ENCODE data around the gene SET. TPM values are rescaled to one million over a fixed set of nuclear protein-coding genes. Genes with fewer than 3 reads are reported as not detected.

The SET gene
- total RNA-seq, 1 donor from 2014 or later, result 336 TPM

DNA sequence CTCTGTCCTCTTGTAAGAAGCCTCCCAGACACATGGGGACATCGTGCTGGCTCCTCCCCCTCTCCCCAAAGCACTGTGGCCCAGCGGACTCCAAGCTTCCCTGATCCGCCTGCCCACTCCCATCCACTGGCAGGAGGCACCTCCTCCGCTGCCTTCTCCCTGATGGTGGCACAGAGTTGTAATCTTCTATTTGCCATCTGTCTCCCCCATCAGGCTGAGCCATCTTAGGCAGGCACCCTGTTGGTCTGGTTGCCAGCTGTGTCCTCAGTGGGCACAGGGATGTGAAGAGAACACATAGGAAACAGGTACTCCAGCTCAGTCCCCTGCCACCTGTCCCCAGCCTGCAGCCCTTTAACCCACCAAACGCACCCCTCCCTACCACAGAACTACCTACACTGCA lies 40.3 kb downstream of the SET start:
- Histone ChIP-seq H3K4me3 (ENCODE audit: low read length in 3 of 3) (no peak overlapping the region), H3K27me3 (ENCODE audit: control insufficient read depth in 3 of 3, insufficient read depth in 3 of 3, low read length in 3 of 3) (no peaks in the 10 kb centered on the region), H3K9me3 (ENCODE audit: control insufficient read depth in 3 of 3, low read length in 3 of 3) (no peaks in the 10 kb centered on the region), H3K9ac (ENCODE audit: low read depth in 1 of 3, low read length in 3 of 3) (no peak overlapping the region), H3K4me1 (ENCODE audit: control insufficient read depth in 3 of 3, insufficient read depth in 3 of 3, low read length in 3 of 3) (peaks cover 8 to 9% (median 9%) of the 10 kb centered on the region in 3 donors), H3K27ac (ENCODE audit: low read depth, low read length) (no peak overlapping the region), H3K36me3 (ENCODE audit: control insufficient read depth in 3 of 3, insufficient read depth in 3 of 3, low read length in 3 of 3) (peaks cover 15 to 22% (median 17%) of the 10 kb centered on the region in 3 donors)

GRCh38 chr9:128729766-128730517 lies 40.9 kb downstream of the SET start:
- no peaks in the 10 kb centered on the region for H3K27me3 ChIP-seq (ENCODE audit: control insufficient read depth in 3 of 3, insufficient read depth in 3 of 3, low read length in 3 of 3)
- no peaks in the 10 kb centered on the region for H3K9me3 ChIP-seq (ENCODE audit: control insufficient read depth in 3 of 3, low read length in 3 of 3)
- H3K4me3 ChIP-seq (ENCODE audit: low read length in 3 of 3), result no peak overlapping the region
- peaks cover 21 to 27% (median 22%) of the 10 kb centered on the region in 3 donors for H3K36me3 ChIP-seq (ENCODE audit: control insufficient read depth in 3 of 3, insufficient read depth in 3 of 3, low read length in 3 of 3)
- H3K4me1 ChIP-seq (ENCODE audit: control insufficient read depth in 3 of 3, insufficient read depth in 3 of 3, low read length in 3 of 3), result peaks cover 2% of the 10 kb centered on the region in 3 donors
- H3K9ac ChIP-seq (ENCODE audit: low read depth in 1 of 3, low read length in 3 of 3), result no peak overlapping the region
- no peak overlapping the region for H3K27ac ChIP-seq (ENCODE audit: low read depth, low read length)

DNA sequence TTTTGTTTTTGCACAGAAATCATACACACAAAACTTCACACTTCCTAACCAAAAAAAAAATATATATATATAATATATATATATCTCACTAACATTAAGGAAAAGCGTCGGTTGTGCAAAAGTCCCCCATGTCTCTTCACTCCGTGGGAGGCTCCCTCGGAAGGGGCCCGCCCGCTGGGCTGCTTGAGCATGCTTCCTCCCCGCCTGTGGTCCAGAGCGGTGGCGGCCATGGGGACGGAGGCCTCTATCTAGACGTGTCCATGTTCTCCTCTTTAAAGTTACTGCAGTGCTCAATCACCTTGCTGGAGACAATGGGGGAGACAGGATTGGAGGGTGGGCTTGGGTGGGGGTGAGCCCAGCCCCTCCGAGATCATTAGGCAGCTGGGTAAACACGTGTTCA lies 42.1 kb downstream of the SET start:
- Histone ChIP-seq H3K4me1 (ENCODE audit: control insufficient read depth in 3 of 3, insufficient read depth in 3 of 3, low read length in 3 of 3) (no peaks in the 10 kb centered on the region), H3K9me3 (ENCODE audit: control insufficient read depth in 3 of 3, low read length in 3 of 3) (no peaks in the 10 kb centered on the region), H3K27me3 (ENCODE audit: control insufficient read depth in 3 of 3, insufficient read depth in 3 of 3, low read length in 3 of 3) (no peaks in the 10 kb centered on the region), H3K36me3 (ENCODE audit: control insufficient read depth in 3 of 3, insufficient read depth in 3 of 3, low read length in 3 of 3) (peaks cover 26 to 32% (median 28%) of the 10 kb centered on the region in 3 donors), H3K27ac (ENCODE audit: low read depth, low read length) (no peak overlapping the region), H3K4me3 (ENCODE audit: low read length in 3 of 3) (no peak overlapping the region), H3K9ac (ENCODE audit: low read depth in 1 of 3, low read length in 3 of 3) (no peak overlapping the region)

DNA sequence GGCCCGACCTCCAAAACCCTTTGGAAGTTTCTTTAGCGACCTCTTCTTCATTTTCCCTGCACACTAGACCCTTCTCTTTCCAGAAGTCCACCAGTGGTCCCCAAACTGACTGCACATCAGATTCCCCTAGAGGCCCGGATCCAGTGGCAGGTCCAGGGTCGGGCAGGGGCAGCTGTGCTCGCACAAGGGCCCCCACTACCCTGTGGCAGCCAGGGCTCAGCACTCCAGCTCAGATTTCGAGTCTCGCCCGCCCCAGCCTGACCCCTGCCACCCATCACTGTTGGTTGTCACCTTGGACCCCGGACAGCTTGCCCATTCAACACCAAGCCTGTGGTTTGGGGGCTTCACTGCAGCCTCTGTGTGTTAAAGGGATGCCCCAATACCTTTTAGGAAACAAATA lies 42.7 kb downstream of the SET start:
- Histone ChIP-seq H3K27ac (ENCODE audit: low read depth, low read length) (no peak overlapping the region), H3K9ac (ENCODE audit: low read depth in 1 of 3, low read length in 3 of 3) (no peak overlapping the region), H3K36me3 (ENCODE audit: control insufficient read depth in 3 of 3, insufficient read depth in 3 of 3, low read length in 3 of 3) (peaks cover 26 to 32% (median 28%) of the 10 kb centered on the region in 3 donors), H3K4me3 (ENCODE audit: low read length in 3 of 3) (no peak overlapping the region), H3K4me1 (ENCODE audit: control insufficient read depth in 3 of 3, insufficient read depth in 3 of 3, low read length in 3 of 3) (no peaks in the 10 kb centered on the region), H3K9me3 (ENCODE audit: control insufficient read depth in 3 of 3, low read length in 3 of 3) (no peaks in the 10 kb centered on the region), H3K27me3 (ENCODE audit: control insufficient read depth in 3 of 3, insufficient read depth in 3 of 3, low read length in 3 of 3) (no peaks in the 10 kb centered on the region)

- H3K9ac ChIP-seq (ENCODE audit: low read depth in 1 of 3, low read length in 3 of 3), result no peak overlapping the region
- H3K9me3 ChIP-seq (ENCODE audit: control insufficient read depth in 3 of 3, low read length in 3 of 3), result no peaks in the 10 kb centered on the region
- no peak overlapping the region for H3K27ac ChIP-seq (ENCODE audit: low read depth, low read length)
- no peaks in the 10 kb centered on the region for H3K27me3 ChIP-seq (ENCODE audit: control insufficient read depth in 3 of 3, insufficient read depth in 3 of 3, low read length in 3 of 3)
- no peak overlapping the region for H3K4me3 ChIP-seq (ENCODE audit: low read length in 3 of 3)
- H3K36me3 ChIP-seq (ENCODE audit: control insufficient read depth in 3 of 3, insufficient read depth in 3 of 3, low read length in 3 of 3), result peaks cover 30 to 36% (median 33%) of the 10 kb centered on the region in 3 donors
- H3K4me1 ChIP-seq (ENCODE audit: control insufficient read depth in 3 of 3, insufficient read depth in 3 of 3, low read length in 3 of 3), result no peaks in the 10 kb centered on the region
Observed at GRCh38 chr9:128732576-128732975, 43.6 kb downstream of the SET start.

GRCh38 chr9:128733256-128733655 lies 44.2 kb downstream of the SET start:
- H3K27ac ChIP-seq (ENCODE audit: low read depth, low read length), result no peak overlapping the region
- H3K9me3 ChIP-seq (ENCODE audit: control insufficient read depth in 3 of 3, low read length in 3 of 3), result no peaks in the 10 kb centered on the region
- H3K27me3 ChIP-seq (ENCODE audit: control insufficient read depth in 3 of 3, insufficient read depth in 3 of 3, low read length in 3 of 3), result no peaks in the 10 kb centered on the region
- peak overlapping the region in 1 of 3 donors; percentile 40 for H3K9ac ChIP-seq (ENCODE audit: low read depth in 1 of 3, low read length in 3 of 3)
- H3K36me3 ChIP-seq (ENCODE audit: control insufficient read depth in 3 of 3, insufficient read depth in 3 of 3, low read length in 3 of 3), result peaks cover 30 to 36% (median 33%) of the 10 kb centered on the region in 3 donors
- H3K4me1 ChIP-seq (ENCODE audit: control insufficient read depth in 3 of 3, insufficient read depth in 3 of 3, low read length in 3 of 3), result no peaks in the 10 kb centered on the region
- H3K4me3 ChIP-seq (ENCODE audit: low read length in 3 of 3), result peak overlapping the region in 1 of 3 donors; percentile 13

DNA sequence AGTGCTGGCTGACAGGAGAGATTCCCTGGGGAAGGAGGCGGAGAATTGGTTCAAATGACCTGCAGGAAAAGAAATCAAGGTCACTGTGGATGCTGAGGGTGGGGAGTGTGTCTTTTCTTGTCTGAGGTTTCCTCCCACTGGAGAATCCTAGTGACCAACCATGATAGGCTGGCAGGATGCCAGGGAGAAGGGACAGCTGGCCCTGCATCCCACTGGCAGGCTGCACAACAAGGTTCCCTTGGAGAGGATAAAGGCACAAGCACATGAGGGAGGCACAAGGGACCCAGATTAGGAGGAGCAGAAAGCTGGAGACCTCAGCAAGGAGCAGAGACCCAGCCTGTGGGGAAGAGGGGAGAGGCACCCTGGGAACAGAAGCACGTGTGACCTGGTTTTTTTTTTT lies 46.4 kb downstream of the SET start:
- H3K36me3 ChIP-seq (ENCODE audit: control insufficient read depth in 3 of 3, insufficient read depth in 3 of 3, low read length in 3 of 3), result peaks cover 42 to 43% (median 43%) of the 10 kb centered on the region in 3 donors
- H3K9me3 ChIP-seq (ENCODE audit: control insufficient read depth in 3 of 3, low read length in 3 of 3), result no peaks in the 10 kb centered on the region
- no peak overlapping the region for H3K9ac ChIP-seq (ENCODE audit: low read depth in 1 of 3, low read length in 3 of 3)
- H3K27ac ChIP-seq (ENCODE audit: low read depth, low read length), result no peak overlapping the region
- no peaks in the 10 kb centered on the region for H3K27me3 ChIP-seq (ENCODE audit: control insufficient read depth in 3 of 3, insufficient read depth in 3 of 3, low read length in 3 of 3)
- H3K4me3 ChIP-seq (ENCODE audit: low read length in 3 of 3), result no peak overlapping the region
- H3K4me1 ChIP-seq (ENCODE audit: control insufficient read depth in 3 of 3, insufficient read depth in 3 of 3, low read length in 3 of 3), result no peaks in the 10 kb centered on the region

- no peak overlapping the region for H3K27ac ChIP-seq (ENCODE audit: low read depth, low read length)
- H3K9me3 ChIP-seq (ENCODE audit: control insufficient read depth in 3 of 3, low read length in 3 of 3), result no peaks in the 10 kb centered on the region
- no peak overlapping the region for H3K9ac ChIP-seq (ENCODE audit: low read depth in 1 of 3, low read length in 3 of 3)
- no peaks in the 10 kb centered on the region for H3K27me3 ChIP-seq (ENCODE audit: control insufficient read depth in 3 of 3, insufficient read depth in 3 of 3, low read length in 3 of 3)
- H3K4me3 ChIP-seq (ENCODE audit: low read length in 3 of 3), result no peak overlapping the region
- no peaks in the 10 kb centered on the region for H3K4me1 ChIP-seq (ENCODE audit: control insufficient read depth in 3 of 3, insufficient read depth in 3 of 3, low read length in 3 of 3)
- H3K36me3 ChIP-seq (ENCODE audit: control insufficient read depth in 3 of 3, insufficient read depth in 3 of 3, low read length in 3 of 3), result peaks cover 28 to 34% (median 33%) of the 10 kb centered on the region in 3 donors
Observed at GRCh38 chr9:128742401-128742800, 53.4 kb downstream of the SET start.

DNA sequence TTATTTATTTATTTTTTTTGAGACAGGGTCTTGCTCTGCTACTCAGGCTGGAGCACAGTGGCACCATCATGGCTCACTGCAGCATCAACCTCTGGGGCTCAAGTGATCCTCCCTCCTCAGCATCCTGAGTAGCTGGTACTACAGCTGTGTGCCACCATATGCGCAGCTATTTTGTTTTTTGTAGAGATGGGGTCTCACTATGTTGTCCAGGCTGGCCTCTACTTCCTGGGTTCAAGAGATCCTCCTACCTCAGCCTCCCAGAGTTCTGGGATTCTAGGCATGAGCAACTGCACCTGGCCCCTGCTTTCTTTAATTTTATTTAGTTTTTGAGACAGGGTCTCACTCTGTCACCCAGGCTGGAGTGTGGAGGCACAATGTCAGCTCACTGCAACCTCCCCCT lies 54.4 kb downstream of the SET start:
- no peak overlapping the region for H3K9ac ChIP-seq (ENCODE audit: low read depth in 1 of 3, low read length in 3 of 3)
- no peaks in the 10 kb centered on the region for H3K4me1 ChIP-seq (ENCODE audit: control insufficient read depth in 3 of 3, insufficient read depth in 3 of 3, low read length in 3 of 3)
- H3K36me3 ChIP-seq (ENCODE audit: control insufficient read depth in 3 of 3, insufficient read depth in 3 of 3, low read length in 3 of 3), result peaks cover 30 to 36% (median 33%) of the 10 kb centered on the region in 3 donors
- no peaks in the 10 kb centered on the region for H3K27me3 ChIP-seq (ENCODE audit: control insufficient read depth in 3 of 3, insufficient read depth in 3 of 3, low read length in 3 of 3)
- no peak overlapping the region for H3K27ac ChIP-seq (ENCODE audit: low read depth, low read length)
- no peak overlapping the region for H3K4me3 ChIP-seq (ENCODE audit: low read length in 3 of 3)
- H3K9me3 ChIP-seq (ENCODE audit: control insufficient read depth in 3 of 3, low read length in 3 of 3), result no peaks in the 10 kb centered on the region
